K562 (cell line): ENCODE measurements around the gene FJX1. TPM values are rescaled to one million over a fixed set of nuclear protein-coding genes. Genes with fewer than 3 reads are reported as not detected.

Experiments
- ATAC-seq: fragments of 200-7000 bp; cut with Tn5 transposase; 3 replicates; pipeline ENCODE4 v1.9.1; 2020; ENCODE audit warnings: moderate library complexity
- BruUV-seq: library from RNA; stranded (reverse); fragments of 400-500 nt; replicated peaks from 2 replicates; lab custom pipeline; 2021; lab: Mats Ljungman, UMichigan
- CTCF ChIA-PET: fragments of 300-600 bp; formaldehyde crosslinking; extraction: SDS; loops from one replicate; lab custom pipeline; 2021; ENCODE audit warnings: low intra/inter-chr PET ratio; lab: Yijun Ruan, JAX
- POLR2A ChIA-PET: fragments of 300-600, 350-650 bp; sonication (Branson Sonifier 250); formaldehyde crosslinking; extraction: SDS; loops from one replicate; lab custom pipeline; 2021; ENCODE audit warnings: antibody characterized with exemption, inconsistent platforms; lab: Yijun Ruan, JAX
- DNase-seq, 4 experiments: peaks; one replicate each; pipeline versions ENCODE4 v3.0.0 to v3.0.0-alpha.2; 2011 to 2018; ENCODE audit warnings: low spot score in 3 of 4, mixed read lengths in 3 of 4; ENCODE audit errors: extremely low read depth in 1 of 4
- FAIRE-seq: peaks from 2 replicates; lab custom pipeline; 2011; peaks lifted over from hg19 to GRCh38; lab: Jason Lieb, UNC
- H2AFZ ChIP-seq: 2 replicates; pipeline ENCODE4 v1.6.0; 2011; ENCODE audit warnings: low read depth, low read length, control low read depth, inconsistent platforms
- H3K27ac ChIP-seq: fragments of 200-600 bp; 3 replicates; pipeline ENCODE4 v1.8.0; 2011; ENCODE audit warnings: low read depth, mild to moderate bottlenecking, control low read depth, inconsistent platforms, low read length, moderate library complexity, mixed read lengths; ENCODE audit errors: extremely low read depth
- H3K27me3 ChIP-seq, 2 experiments: fragments of 300-600 bp in 1 of 2; 2 replicates in 1 of 2; 3 replicates in 1 of 2; pipeline versions ENCODE4 v1.6.0 to v1.8.0; 2011; ENCODE audit warnings: inconsistent platforms in 2 of 2, low read length in 2 of 2, mild to moderate bottlenecking in 1 of 2, mixed read lengths in 1 of 2, moderate library complexity in 1 of 2; ENCODE audit not compliant: control insufficient read depth in 2 of 2, insufficient read depth in 2 of 2
- H3K36me3 ChIP-seq: fragments of 300-600 bp; 3 replicates; pipeline ENCODE4 v1.8.0; 2011; ENCODE audit warnings: mild to moderate bottlenecking, low read length, inconsistent platforms; ENCODE audit not compliant: control insufficient read depth, insufficient read depth
- H3K4me1 ChIP-seq, 2 experiments: fragments of 200-600 bp in 1 of 2; replicated peaks in 1 of 2; 2 replicates in 1 of 2; 3 replicates in 1 of 2; pipeline versions ENCODE4 v1.5.1 to v1.8.0; 2011; ENCODE audit warnings: inconsistent platforms in 2 of 2, low read length in 2 of 2, mild to moderate bottlenecking in 1 of 2, mixed read lengths in 1 of 2, moderate library complexity in 1 of 2; ENCODE audit not compliant: control insufficient read depth in 2 of 2, insufficient read depth in 2 of 2
- H3K4me2 ChIP-seq: 2 replicates; pipeline ENCODE4 v1.6.1; 2011; ENCODE audit warnings: low read length, control low read depth, inconsistent platforms, mixed read lengths; ENCODE audit not compliant: insufficient read depth
- H3K4me3 ChIP-seq: fragments of 200-600 bp; sonication (generic), shearing (Covaris generic); 2 replicates; pipeline ENCODE4 v1.5.1; 2016; ENCODE audit warnings: control low read depth, inconsistent platforms
- H3K79me2 ChIP-seq: fragments of 200-600 bp; 3 replicates; pipeline ENCODE4 v1.8.0; 2011; ENCODE audit warnings: low read length, inconsistent platforms; ENCODE audit not compliant: control insufficient read depth, insufficient read depth
- H3K9ac ChIP-seq, 2 experiments: 2 replicates each; pipeline versions ENCODE4 v1.6.0 to v1.6.1; 2011; ENCODE audit warnings: low read depth in 2 of 2, low read length in 2 of 2, control low read depth in 1 of 2, inconsistent platforms in 1 of 2, mild to moderate bottlenecking in 1 of 2, mixed read lengths in 1 of 2; ENCODE audit not compliant: insufficient read depth in 1 of 2
- H3K9me1 ChIP-seq: one replicate; pipeline ENCODE4 v1.6.0; 2011; ENCODE audit warnings: inconsistent platforms, mild to moderate bottlenecking, low read length, moderate library complexity; ENCODE audit not compliant: control insufficient read depth, insufficient read depth
- H3K9me3 ChIP-seq: replicated peaks from 2 replicates; pipeline ENCODE4 v1.5.1; 2011; ENCODE audit warnings: low read depth, low read length, inconsistent platforms; ENCODE audit not compliant: control insufficient read depth, insufficient read depth
- H4K20me1 ChIP-seq: replicated peaks from 2 replicates; pipeline ENCODE4 v1.6.1; 2011; ENCODE audit warnings: low read length, inconsistent platforms, mixed read lengths; ENCODE audit not compliant: control insufficient read depth, insufficient read depth
- JUN ChIP-seq, 2 experiments: sonication (generic) in 1 of 2; formaldehyde crosslinking in 1 of 2; IDR thresholded peaks; 2 replicates each; pipeline versions ENCODE4 v1.6.1 to v1.8.0; 2012 to 2022; ENCODE audit warnings: borderline replicate concordance in 2 of 2, mild to moderate bottlenecking in 2 of 2, improper control_type of control experiment in 1 of 2, low read depth in 1 of 2, low read length in 1 of 2, missing genetic modification reagents in 1 of 2
- L3MBTL2 ChIP-seq: fragments of 450-650 bp; IDR thresholded peaks from 2 replicates; pipeline ENCODE4 v1.6.1; 2016; ENCODE audit warnings: mild to moderate bottlenecking, moderate library complexity
- NR3C1 ChIP-seq: sonication (generic); formaldehyde crosslinking; IDR thresholded peaks from 2 replicates; pipeline ENCODE4 v1.8.1; 2022; ENCODE audit warnings: missing genetic modification reagents
- ZNF274 ChIP-seq: IDR thresholded peaks from 2 replicates; pipeline ENCODE4 v1.6.1; 2011; ENCODE audit warnings: low read depth, mild to moderate bottlenecking, low read length, moderate library complexity, borderline replicate concordance
- WGBS: fragments of 100-300 bp; shearing (Covaris generic); methylation state at CpG from one replicate; pipeline ENCODE4 v1.1.6; 2016; ENCODE audit warnings: low coverage, mixed read lengths; ENCODE audit not compliant: insufficient coverage; ENCODE audit errors: missing lambda C conversion rate; 5-methylcytosine and 5-hydroxymethylcytosine counted together
- in situ Hi-C: fragments of 300-500 bp; cut with MboI; formaldehyde crosslinking; loops from 4 replicates; pipeline ENCODE4 v1.15.0; 2018; ENCODE audit warnings: inconsistent platforms, mixed read lengths
- intact Hi-C: fragments of 100-400 bp; cut with micrococcal nuclease; formaldehyde crosslinking; loops from 2 replicates; pipeline ENCODE4 v1.14.2; 2022
- polyA plus RNA-seq, 8 experiments: library from polyadenylated mRNA; depleted of rRNA in 4 of 8; stranded (reverse) in 5 of 8; unstranded in 3 of 8; fragments of >200 nt; fragmentation: Nextera tagmentation in 2 of 8; fragmentation: Illumina TruSeq in 1 of 8; extraction: Ambion mirVana in 2 of 8; extraction: Trizol in 1 of 8; gene quantifications; 2 replicates each; pipeline versions ENCODE4 v1.2.1 to v1.2.3, GENCODE V29; 2011 to 2014; ENCODE audit warnings: inconsistent platforms in 1 of 8, missing spikeins in 1 of 8
- total RNA-seq, 7 experiments: library from RNA; depleted of rRNA in 6 of 7; stranded (reverse); fragments of >200 nt in 6 of 7; fragmentation: Illumina TruSeq in 2 of 7; extraction: Trizol in 2 of 7; gene quantifications; 2 replicates each; pipeline versions ENCODE4 v1.2.1 to v1.2.3, GENCODE V29; 2011 to 2021; ENCODE audit warnings: low replicate concordance in 1 of 7
- TF ChIP-seq, protein P1 (sequence below): sonication (generic); formaldehyde crosslinking; IDR thresholded peaks from 2 replicates; pipeline ENCODE4 v1.8.1; 2023; ENCODE audit warnings: mild to moderate bottlenecking, missing genetic modification reagents

FJX1 gene
- total and polyA plus RNA-seq, 9 of the 15 experiments (the other 6 are each of a cell fraction or from before 2014, with no cell fraction given) = 0.10 to 2.7 (median 0.72) TPM

- ATAC-seq = no peak
- CTCF ChIA-PET = no interaction called here
- TF ChIP-seq JUN (IDR thresholded peaks at IDR 0.05; ENCODE audit: borderline replicate concordance, low read depth, low read length) (no peak), JUN (CRISPR knock-in tag; IDR thresholded peaks at IDR 0.05; ENCODE audit: borderline replicate concordance) (no peak), L3MBTL2 (no peak), NR3C1 (no peak)
- TF ChIP-seq, all 486 proteins: peak for 0
- intact Hi-C loops (no loop called here), in situ Hi-C loops (no loop called here)
- no peak overlapping the region for H3K4me3 ChIP-seq
- no peaks in the 10 kb centered on the region for H3K4me1 ChIP-seq
- H3K4me2 ChIP-seq = no peak overlapping the region
- FAIRE-seq (no peak), DNase-seq (no peak)
- WGBS = 0% methylated on average over 3 of the region's 3 CpGs
- no peaks in the 10 kb centered on the region for H3K79me2 ChIP-seq
- no peaks in the 10 kb centered on the region for H3K36me3 ChIP-seq
- H3K27ac ChIP-seq = no peak overlapping the region
- no peaks in the 10 kb centered on the region for H4K20me1 ChIP-seq
- no peak overlapping the region for H3K9ac ChIP-seq
- H3K9me1 ChIP-seq = no peaks in the 10 kb centered on the region
- POLR2A ChIA-PET = no interaction called here
- no peaks in the 10 kb centered on the region for H3K9me3 ChIP-seq
- BruUV-seq = no TSS peak
- peaks cover 0 to 4% of the 10 kb centered on the region in 2 experiments; a peak in 1 of 5 replicates for H3K27me3 ChIP-seq
- H2AFZ ChIP-seq = no peak overlapping the region
These were observed 32.0 kb upstream of the FJX1 start for GRCh38 chr11:35586222-35586621.

GRCh38 chr11:35587972-35588371 is 30.3 kb upstream of the FJX1 start:
- H3K4me3 ChIP-seq = no peak overlapping the region
- CTCF ChIA-PET = no interaction called here
- H3K9me3 ChIP-seq = no peaks in the 10 kb centered on the region
- no peaks in the 10 kb centered on the region for H4K20me1 ChIP-seq
- H3K27me3 ChIP-seq = peaks cover 0 to 4% of the 10 kb centered on the region in 2 experiments; a peak in 2 of 5 replicates
- BruUV-seq = no TSS peak
- no peaks in the 10 kb centered on the region for H3K9me1 ChIP-seq
- WGBS = 0% methylated on average over 3 of the region's 3 CpGs
- no peak overlapping the region for H3K4me2 ChIP-seq
- DNase-seq (no peak), FAIRE-seq (no peak), ATAC-seq (no peak)
- intact Hi-C loops = no loop called here
- H3K79me2 ChIP-seq = no peaks in the 10 kb centered on the region
- TF ChIP-seq ZNF274 = no peak
- TF ChIP-seq, protein P1, sequence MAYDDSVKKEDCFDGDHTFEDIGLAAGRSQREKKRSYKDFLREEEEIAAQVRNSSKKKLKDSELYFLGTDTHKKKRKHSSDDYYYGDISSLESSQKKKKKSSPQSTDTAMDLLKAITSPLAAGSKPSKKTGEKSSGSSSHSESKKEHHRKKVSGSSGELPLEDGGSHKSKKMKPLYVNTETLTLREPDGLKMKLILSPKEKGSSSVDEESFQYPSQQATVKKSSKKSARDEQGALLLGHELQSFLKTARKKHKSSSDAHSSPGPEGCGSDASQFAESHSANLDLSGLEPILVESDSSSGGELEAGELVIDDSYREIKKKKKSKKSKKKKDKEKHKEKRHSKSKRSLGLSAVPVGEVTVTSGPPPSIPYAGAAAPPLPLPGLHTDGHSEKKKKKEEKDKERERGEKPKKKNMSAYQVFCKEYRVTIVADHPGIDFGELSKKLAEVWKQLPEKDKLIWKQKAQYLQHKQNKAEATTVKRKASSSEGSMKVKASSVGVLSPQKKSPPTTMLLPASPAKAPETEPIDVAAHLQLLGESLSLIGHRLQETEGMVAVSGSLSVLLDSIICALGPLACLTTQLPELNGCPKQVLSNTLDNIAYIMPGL (CRISPR knock-in tag) = no peak
- POLR2A ChIA-PET = no interaction called here
- no peak overlapping the region for H2AFZ ChIP-seq
- H3K9ac ChIP-seq = no peak overlapping the region; a peak in 1 of 4 replicates
- H3K36me3 ChIP-seq = no peaks in the 10 kb centered on the region
- no peak overlapping the region for H3K27ac ChIP-seq
- in situ Hi-C loops = no loop called here
- H3K4me1 ChIP-seq = no peaks in the 10 kb centered on the region
